ENCODE results near the gene CFAP57.
A peak's percentile ranks its signal among the peaks of the same experiment; 100 is the strongest.

The CFAP57 gene

GRCh38 chr1:43246466-43247213, 74.5 kb downstream of the CFAP57 start:
- H3K27me3 ChIP-seq = no peaks in the 10 kb centered on the region
- no peak for DNase-seq
- H3K36me3 ChIP-seq = no peaks in the 10 kb centered on the region
- no peak overlapping the region for H3K4me3 ChIP-seq
- no peaks in the 10 kb centered on the region for H3K4me1 ChIP-seq
- TF ChIP-seq, protein P1, sequence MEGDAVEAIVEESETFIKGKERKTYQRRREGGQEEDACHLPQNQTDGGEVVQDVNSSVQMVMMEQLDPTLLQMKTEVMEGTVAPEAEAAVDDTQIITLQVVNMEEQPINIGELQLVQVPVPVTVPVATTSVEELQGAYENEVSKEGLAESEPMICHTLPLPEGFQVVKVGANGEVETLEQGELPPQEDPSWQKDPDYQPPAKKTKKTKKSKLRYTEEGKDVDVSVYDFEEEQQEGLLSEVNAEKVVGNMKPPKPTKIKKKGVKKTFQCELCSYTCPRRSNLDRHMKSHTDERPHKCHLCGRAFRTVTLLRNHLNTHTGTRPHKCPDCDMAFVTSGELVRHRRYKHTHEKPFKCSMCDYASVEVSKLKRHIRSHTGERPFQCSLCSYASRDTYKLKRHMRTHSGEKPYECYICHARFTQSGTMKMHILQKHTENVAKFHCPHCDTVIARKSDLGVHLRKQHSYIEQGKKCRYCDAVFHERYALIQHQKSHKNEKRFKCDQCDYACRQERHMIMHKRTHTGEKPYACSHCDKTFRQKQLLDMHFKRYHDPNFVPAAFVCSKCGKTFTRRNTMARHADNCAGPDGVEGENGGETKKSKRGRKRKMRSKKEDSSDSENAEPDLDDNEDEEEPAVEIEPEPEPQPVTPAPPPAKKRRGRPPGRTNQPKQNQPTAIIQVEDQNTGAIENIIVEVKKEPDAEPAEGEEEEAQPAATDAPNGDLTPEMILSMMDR (IDR thresholded peaks at IDR 0.05) = no peak
- no peak overlapping the region for H3K27ac ChIP-seq
- H3K9me3 ChIP-seq = no peaks in the 10 kb centered on the region
- intact Hi-C loops (cut with DNase I; ENCODE audit: low total_unique reads) = no loop called here

DNA sequence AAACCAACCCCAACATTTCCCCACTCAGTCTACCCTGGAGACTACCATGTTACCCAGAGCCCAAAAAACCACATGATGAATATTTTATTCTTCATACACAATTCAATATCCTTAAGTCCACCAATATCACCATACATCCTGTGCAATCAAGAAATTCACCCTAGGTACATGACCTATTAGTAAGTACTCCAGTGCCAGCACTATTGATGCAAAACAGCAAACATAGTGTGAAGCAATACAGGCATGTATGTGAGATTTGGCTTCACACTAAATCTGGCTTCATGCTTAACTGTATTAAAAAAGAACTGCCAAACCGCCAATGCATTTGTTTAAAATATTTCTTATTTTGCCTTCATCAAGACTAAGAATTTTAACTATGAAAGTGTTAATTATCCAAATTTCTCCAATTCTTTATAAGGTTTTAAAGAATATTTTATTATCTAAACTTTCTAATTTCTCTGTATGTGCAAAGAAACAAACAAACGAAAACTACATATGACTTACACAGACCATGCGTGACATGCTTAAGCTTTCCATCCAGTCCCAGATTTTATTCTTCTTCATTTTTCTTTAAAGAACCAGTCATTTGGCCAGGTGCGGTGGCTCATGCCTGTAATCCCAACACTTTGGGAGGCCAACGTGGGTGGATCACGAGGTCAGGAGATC, 75.3 kb downstream of the CFAP57 start:
- H3K27me3 ChIP-seq = no peaks in the 10 kb centered on the region
- no peaks in the 10 kb centered on the region for H3K36me3 ChIP-seq
- no peak overlapping the region for H3K27ac ChIP-seq
- H3K4me1 ChIP-seq = no peaks in the 10 kb centered on the region
- DNase-seq = no peak
- H3K9me3 ChIP-seq = no peaks in the 10 kb centered on the region
- TF ChIP-seq, protein P1 (IDR thresholded peaks at IDR 0.05) = no peak
- H3K4me3 ChIP-seq = no peak overlapping the region
- intact Hi-C loops (cut with DNase I; ENCODE audit: low total_unique reads) = no loop called here

GRCh38 chr1:43250351-43250761, 78.2 kb downstream of the CFAP57 start:
- Histone ChIP-seq H3K9me3 (no peaks in the 10 kb centered on the region), H3K27me3 (no peaks in the 10 kb centered on the region), H3K4me3 (no peak overlapping the region), H3K4me1 (no peaks in the 10 kb centered on the region), H3K27ac (no peak overlapping the region), H3K36me3 (no peaks in the 10 kb centered on the region)
- peak in 1 of 2 donors; percentile 6 for DNase-seq
- TF ChIP-seq, protein P1 (IDR thresholded peaks at IDR 0.05) = no peak
- intact Hi-C loops (cut with DNase I; ENCODE audit: low total_unique reads) = no loop called here

- Histone ChIP-seq H3K27me3 (no peaks in the 10 kb centered on the region), H3K4me1 (no peaks in the 10 kb centered on the region), H3K9me3 (no peaks in the 10 kb centered on the region), H3K27ac (no peak overlapping the region), H3K4me3 (no peak overlapping the region), H3K36me3 (no peaks in the 10 kb centered on the region)
- peak in 1 of 2 donors; percentile 15 for DNase-seq
- TF ChIP-seq, protein P1 (IDR thresholded peaks at IDR 0.05) = no peak
- intact Hi-C loops (cut with DNase I; ENCODE audit: low total_unique reads) = no loop called here
These were observed 78.9 kb downstream of the CFAP57 start for GRCh38 chr1:43251024-43251423.

GRCh38 chr1:43252225-43252624, 80.1 kb downstream of the CFAP57 start:
- Histone ChIP-seq H3K27ac (no peak overlapping the region), H3K27me3 (no peaks in the 10 kb centered on the region), H3K9me3 (no peaks in the 10 kb centered on the region), H3K36me3 (no peaks in the 10 kb centered on the region), H3K4me3 (no peak overlapping the region), H3K4me1 (no peaks in the 10 kb centered on the region)
- DNase-seq = no peak
- intact Hi-C loops (cut with DNase I; ENCODE audit: low total_unique reads) = no loop called here
- TF ChIP-seq, protein P1 (IDR thresholded peaks at IDR 0.05) = no peak

Measured in tibial artery (tissue), 4 donors.